ENCODE data around the gene LYPD8.

- TF ChIP-seq CTCF (IDR thresholded peaks at IDR 0.05; ENCODE audit: extremely low read depth in 1 of 2, insufficient read depth in 1 of 2, low read depth in 1 of 2, low read length in 2 of 2) (no peak), POLR2A (IDR thresholded peaks at IDR 0.05; ENCODE audit: low read depth, low read length) (no peak), POLR2AphosphoS5 (IDR thresholded peaks at IDR 0.05; ENCODE audit: insufficient read depth, low read depth, low read length) (no peak), GATA2 (IDR thresholded peaks at IDR 0.05; ENCODE audit: insufficient read depth, insufficient read length, low read depth, low read length) (no peak), FOS (IDR thresholded peaks at IDR 0.05; ENCODE audit: borderline replicate concordance, insufficient read depth, low read length) (no peak), EZH2 (IDR thresholded peaks at IDR 0.05; ENCODE audit: borderline replicate concordance, low read depth, low read length, severe bottlenecking) (no peak)
Observed at GRCh38 chr1:248792342-248792741, 36.8 kb upstream of the LYPD8 start.

Measured in endothelial cell of umbilical vein (primary cell).